H9 (cell line): ENCODE results near the gene HTRA3. TPM values are rescaled to one million over a fixed set of nuclear protein-coding genes. Genes with fewer than 3 reads are reported as not detected.

ENCODE experiments used
- DNase-seq: peaks from one replicate; pipeline ENCODE4 v3.0.0-alpha.2; 2017
- H2AFZ ChIP-seq: one replicate; pipeline ENCODE4 v1.6.1; 2013; ENCODE audit warnings: mild to moderate bottlenecking, low read length, control low read depth, moderate library complexity
- H2AK5ac ChIP-seq: 2 replicates; pipeline ENCODE4 v1.6.1; 2013; ENCODE audit warnings: low read length, control low read depth, mixed read lengths; ENCODE audit not compliant: insufficient read length
- H2BK120ac ChIP-seq: one replicate; pipeline ENCODE4 v1.6.1; 2013; ENCODE audit warnings: low read depth, mild to moderate bottlenecking, low read length, control low read depth, inconsistent platforms; ENCODE audit not compliant: poor library complexity, severe bottlenecking
- H2BK12ac ChIP-seq: 2 replicates; pipeline ENCODE4 v1.6.1; 2013; ENCODE audit warnings: low read length, control low read depth, mixed read lengths, low read depth; ENCODE audit not compliant: insufficient read length
- H2BK15ac ChIP-seq: 2 replicates; pipeline ENCODE4 v1.6.1; 2013; ENCODE audit warnings: low read depth, low read length, control low read depth
- H2BK20ac ChIP-seq: one replicate; pipeline ENCODE4 v1.6.1; 2013; ENCODE audit warnings: low read depth, mild to moderate bottlenecking, low read length, control low read depth, inconsistent platforms; ENCODE audit not compliant: poor library complexity, severe bottlenecking
- H2BK5ac ChIP-seq: 2 replicates; pipeline ENCODE4 v1.6.1; 2013; ENCODE audit warnings: low read length, control low read depth, mixed read lengths; ENCODE audit not compliant: insufficient read length
- H3K14ac ChIP-seq: 2 replicates; pipeline ENCODE4 v1.6.1; 2013; ENCODE audit warnings: low read length, control low read depth; ENCODE audit not compliant: insufficient read depth
- H3K18ac ChIP-seq: 2 replicates; pipeline ENCODE4 v1.6.1; 2013; ENCODE audit warnings: low read depth, mild to moderate bottlenecking, mixed read lengths, low read length, control low read depth; ENCODE audit not compliant: insufficient read length
- H3K23ac ChIP-seq: 2 replicates; pipeline ENCODE4 v1.6.1; 2013; ENCODE audit warnings: low read length, control low read depth, mixed read lengths, low read depth; ENCODE audit not compliant: insufficient read length
- H3K23me2 ChIP-seq: 2 replicates; pipeline ENCODE4 v1.6.1; 2013; ENCODE audit warnings: low read depth, mild to moderate bottlenecking, mixed read lengths, low read length, control low read depth; ENCODE audit not compliant: insufficient read length, poor library complexity, severe bottlenecking
- H3K27ac ChIP-seq: 2 replicates; pipeline ENCODE4 v1.5.1; 2013; ENCODE audit warnings: low read length, control low read depth, mixed read lengths, low read depth; ENCODE audit not compliant: insufficient read length
- H3K27me3 ChIP-seq: 2 replicates; pipeline ENCODE4 v1.6.1; 2013; ENCODE audit warnings: low read length, control low read depth, inconsistent platforms; ENCODE audit not compliant: insufficient read depth
- H3K4ac ChIP-seq: 2 replicates; pipeline ENCODE4 v1.6.1; 2013; ENCODE audit warnings: low read depth, mild to moderate bottlenecking, control low read depth, inconsistent platforms, low read length, moderate library complexity
- H3K4me1 ChIP-seq: 2 replicates; pipeline ENCODE4 v1.6.1; 2013; ENCODE audit warnings: low read length, control low read depth, inconsistent platforms; ENCODE audit not compliant: insufficient read depth
- H3K4me2 ChIP-seq: 2 replicates; pipeline ENCODE4 v1.6.1; 2013; ENCODE audit warnings: low read length, control low read depth, mixed read lengths; ENCODE audit not compliant: insufficient read length, insufficient read depth
- H3K56ac ChIP-seq: 2 replicates; pipeline ENCODE4 v1.6.1; 2013; ENCODE audit warnings: low read depth, mild to moderate bottlenecking, mixed read lengths, low read length, control low read depth; ENCODE audit not compliant: insufficient read length
- H3K79me1 ChIP-seq: 2 replicates; pipeline ENCODE4 v1.6.1; 2013; ENCODE audit warnings: low read depth, mild to moderate bottlenecking, moderate library complexity, low read length, control low read depth, inconsistent platforms; ENCODE audit not compliant: insufficient read depth, poor library complexity, severe bottlenecking
- H3K79me2 ChIP-seq: 2 replicates; pipeline ENCODE4 v1.6.1; 2013; ENCODE audit warnings: low read length, control low read depth, inconsistent platforms; ENCODE audit not compliant: insufficient read depth
- H3K9ac ChIP-seq: 2 replicates; pipeline ENCODE4 v1.6.1; 2013; ENCODE audit warnings: low read length, control low read depth, mixed read lengths; ENCODE audit not compliant: insufficient read length; ENCODE audit errors: extremely low read depth
- H3K9me3 ChIP-seq: one replicate; pipeline ENCODE4 v1.6.1; 2013; ENCODE audit warnings: low read depth, low read length, inconsistent platforms; ENCODE audit not compliant: control insufficient read depth
- H3T11ph ChIP-seq: one replicate; pipeline ENCODE4 v1.6.1; 2013; ENCODE audit warnings: mild to moderate bottlenecking, low read length, control low read depth, inconsistent platforms
- H4K20me1 ChIP-seq: one replicate; pipeline ENCODE4 v1.6.1; 2013; ENCODE audit not compliant: control insufficient read depth, insufficient read length, insufficient read depth
- H4K5ac ChIP-seq: 2 replicates; pipeline ENCODE4 v1.6.1; 2013; ENCODE audit warnings: low read depth, mild to moderate bottlenecking, mixed read lengths, low read length, control low read depth; ENCODE audit not compliant: insufficient read length
- H4K8ac ChIP-seq: replicated peaks from 2 replicates; pipeline ENCODE4 v1.6.1; 2013; ENCODE audit warnings: low read length, control low read depth, mixed read lengths, low read depth; ENCODE audit not compliant: insufficient read length
- H4K91ac ChIP-seq: 2 replicates; pipeline ENCODE4 v1.6.1; 2013; ENCODE audit warnings: low read depth, mild to moderate bottlenecking, moderate library complexity, mixed read lengths, low read length, control low read depth; ENCODE audit not compliant: insufficient read length
- H3K27ac Mint-ChIP-seq, 3 experiments: 2 replicates in 2 of 3; 3 replicates in 1 of 3; pipeline ENCODE4 v1.8.0; 2020 to 2021; ENCODE audit warnings: mixed read lengths in 3 of 3, mild to moderate bottlenecking in 1 of 3, moderate library complexity in 1 of 3
- H3K27me3 Mint-ChIP-seq: 2 replicates; pipeline ENCODE4 v1.8.0; 2021; ENCODE audit warnings: low read depth, mild to moderate bottlenecking, moderate library complexity, mixed read lengths
- H3K36me3 Mint-ChIP-seq, 3 experiments: 2 replicates in 2 of 3; 3 replicates in 1 of 3; pipeline ENCODE4 v1.8.0; 2020 to 2021; ENCODE audit warnings: low read depth in 3 of 3, mixed read lengths in 3 of 3; ENCODE audit not compliant: insufficient read depth in 1 of 3
- H3K4me1 Mint-ChIP-seq, 2 experiments: 2 replicates each; pipeline ENCODE4 v1.8.0; 2020; ENCODE audit warnings: mixed read lengths in 2 of 2
- H3K4me3 Mint-ChIP-seq, 2 experiments: 2 replicates in 1 of 2; 3 replicates in 1 of 2; pipeline ENCODE4 v1.8.0; 2020 to 2021; ENCODE audit warnings: mild to moderate bottlenecking in 2 of 2, mixed read lengths in 2 of 2, moderate library complexity in 1 of 2
- H3K9me3 Mint-ChIP-seq, 2 experiments: 2 replicates in 1 of 2; 3 replicates in 1 of 2; pipeline ENCODE4 v1.8.0; 2020; ENCODE audit warnings: mild to moderate bottlenecking in 2 of 2, mixed read lengths in 2 of 2, moderate library complexity in 1 of 2
- CTCF ChIP-seq: fragments of 200-600 bp; sonication (generic); conservative IDR thresholded peaks from 3 replicates; pipeline ENCODE4 v1.8.0; 2021; ENCODE audit warnings: antibody characterized with exemption, mild to moderate bottlenecking
- WGBS: extraction: QIAGEN DNeasy Blood & Tissue Kit; methylation state at CpG from one replicate; pipeline ENCODE4 v1.1.7; 2013; ENCODE audit warnings: missing lambda C conversion rate, low lambda C conversion rate, mixed read lengths; ENCODE audit not compliant: insufficient read length; ENCODE audit errors: extremely low coverage; 5-methylcytosine and 5-hydroxymethylcytosine counted together
- total RNA-seq: library from RNA; stranded (reverse); gene quantifications from 2 replicates; pipeline ENCODE4 v1.2.1, GENCODE V29; 2021

Gene HTRA3
- total RNA-seq, 1 experiment from 2014 or later, result 3.0 TPM

GRCh38 chr4:8335848-8336247 lies 66.3 kb downstream of the HTRA3 start:
- H2AK5ac ChIP-seq, result no peak overlapping the region
- H3K4me1 Mint-ChIP-seq, result no peaks in the 10 kb centered on the region
- H2BK15ac ChIP-seq, result no peak overlapping the region
- no peaks in the 10 kb centered on the region for H3K9me3 ChIP-seq
- H2BK120ac ChIP-seq, result no peak overlapping the region
- H3K23ac ChIP-seq, result no peak overlapping the region
- DNase-seq, result no peak
- no peak overlapping the region for H4K8ac ChIP-seq
- no peak overlapping the region for H3K18ac ChIP-seq
- no peak for TF ChIP-seq CTCF
- no peak overlapping the region for H3K9ac ChIP-seq
- no peak overlapping the region for H2AFZ ChIP-seq
- H3K27ac ChIP-seq, result no peak overlapping the region
- H3K4me2 ChIP-seq, result no peak overlapping the region
- H2BK5ac ChIP-seq, result no peak overlapping the region
- H2BK12ac ChIP-seq, result no peak overlapping the region
- H3K4me1 ChIP-seq, result no peaks in the 10 kb centered on the region
- H2BK20ac ChIP-seq, result no peak overlapping the region
- no peak overlapping the region for H3K27ac Mint-ChIP-seq
- H3K14ac ChIP-seq, result no peak overlapping the region
- H3T11ph ChIP-seq, result no peak overlapping the region
- H3K4me3 Mint-ChIP-seq, result no peak overlapping the region
- H3K79me2 ChIP-seq, result no peaks in the 10 kb centered on the region
- WGBS, result no CpG with 5 or more reads among the region's 2 CpGs
- no peaks in the 10 kb centered on the region for H4K20me1 ChIP-seq
- peaks cover 11% of the 10 kb centered on the region for H3K27me3 Mint-ChIP-seq
- no peak overlapping the region for H4K5ac ChIP-seq
- H4K91ac ChIP-seq, result no peak overlapping the region
- no peaks in the 10 kb centered on the region for H3K79me1 ChIP-seq
- peaks cover 0 to 4% (median 3%) of the 10 kb centered on the region in 3 experiments; a peak in 3 of 7 replicates for H3K36me3 Mint-ChIP-seq
- peaks cover 11 to 12% of the 10 kb centered on the region in 2 experiments for H3K9me3 Mint-ChIP-seq
- no peaks in the 10 kb centered on the region for H3K27me3 ChIP-seq
- no peak overlapping the region for H3K4ac ChIP-seq
- no peaks in the 10 kb centered on the region for H3K23me2 ChIP-seq
- H3K56ac ChIP-seq, result no peak overlapping the region
